Left ventricle myocardium inferior (tissue), 1 donor: ENCODE data around the gene CDK14. TPM values are rescaled to one million over a fixed set of nuclear protein-coding genes. Genes with fewer than 3 reads are reported as not detected.
A peak's percentile ranks its signal among the peaks of the same experiment; 100 is the strongest.

Source experiments
- DNase-seq: peaks from one replicate; pipeline ENCODE4 v3.0.0-alpha.2; 2020
- H3K27ac ChIP-seq: fragments of 200-600 bp; replicated peaks from 2 replicates; pipeline ENCODE4 v1.8.0; 2021
- H3K27me3 ChIP-seq: fragments of 200-600 bp; 2 replicates; pipeline ENCODE4 v1.8.0; 2021; ENCODE audit warnings: low read depth
- H3K36me3 ChIP-seq: fragments of 200-600 bp; 2 replicates; pipeline ENCODE4 v1.8.0; 2021
- H3K4me1 ChIP-seq: fragments of 200-600 bp; 2 replicates; pipeline ENCODE4 v1.8.0; 2021
- H3K4me3 ChIP-seq: fragments of 200-600 bp; 2 replicates; pipeline ENCODE4 v1.8.0; 2021; ENCODE audit warnings: mild to moderate bottlenecking, moderate library complexity
- H3K9me3 ChIP-seq: fragments of 200-600 bp; replicated peaks from 2 replicates; pipeline ENCODE4 v1.8.0; 2021
- CTCF ChIP-seq: fragments of 200-600 bp; IDR thresholded peaks from 2 replicates; pipeline ENCODE4 v1.8.0; 2021; ENCODE audit warnings: antibody characterized with exemption, mild to moderate bottlenecking, borderline replicate concordance
- intact Hi-C: fragments of 100-400 bp; cut with micrococcal nuclease; formaldehyde crosslinking; loops from one replicate; pipeline ENCODE4 v1.11.0; 2022
- total RNA-seq: library from RNA; stranded (reverse); fragmentation: NEBNext Ultra II Directional; extraction: Animal tissue kit (Norgen Biotek cat#: 25700); gene quantifications from one replicate; pipeline ENCODE4 v1.2.1, GENCODE V29; 2021
- donor health status: DM: no; HTN: yes; CAD: no; lungs with severe emphysema.

CDK14 gene
- total RNA-seq, 1 donor from 2014 or later, result 18.7 TPM

- TF ChIP-seq CTCF, result no peak
- no peaks in the 10 kb centered on the region for H3K27me3 ChIP-seq
- no peaks in the 10 kb centered on the region for H3K36me3 ChIP-seq
- H3K27ac ChIP-seq, result no peak overlapping the region
- H3K4me3 ChIP-seq, result no peak overlapping the region
- H3K9me3 ChIP-seq, result no peaks in the 10 kb centered on the region
- H3K4me1 ChIP-seq, result peaks cover 47% of the 10 kb centered on the region
- intact Hi-C loops, result no loop called here
- no peak for DNase-seq
Observed at GRCh38 chr7:90706072-90706716, 110.1 kb downstream of the CDK14 start.

- TF ChIP-seq CTCF, result peak; percentile 47
- DNase-seq, result no peak
- no peaks in the 10 kb centered on the region for H3K9me3 ChIP-seq
- H3K4me1 ChIP-seq, result peaks cover 41% of the 10 kb centered on the region
- no peak overlapping the region for H3K4me3 ChIP-seq
- no peak overlapping the region for H3K27ac ChIP-seq
- no peaks in the 10 kb centered on the region for H3K27me3 ChIP-seq
- H3K36me3 ChIP-seq, result no peaks in the 10 kb centered on the region
- intact Hi-C loops, result no loop called here
Observed at GRCh38 chr7:90708841-90709317, 112.8 kb downstream of the CDK14 start.

- intact Hi-C loops, result no loop called here
- Histone ChIP-seq H3K36me3 (no peaks in the 10 kb centered on the region), H3K9me3 (no peaks in the 10 kb centered on the region), H3K27ac (peak overlapping the region; percentile 31), H3K4me1 (peaks cover 49% of the 10 kb centered on the region), H3K27me3 (no peaks in the 10 kb centered on the region), H3K4me3 (peak overlapping the region; percentile 43)
- no peak for TF ChIP-seq CTCF
- DNase-seq, result no peak
Observed at GRCh38 chr7:90709501-90710465, 113.7 kb downstream of the CDK14 start.

GRCh38 chr7:90710466-90710850 is 114.3 kb downstream of the CDK14 start:
- no peak for TF ChIP-seq CTCF
- Histone ChIP-seq H3K4me1 (peaks cover 52% of the 10 kb centered on the region), H3K36me3 (no peaks in the 10 kb centered on the region), H3K27ac (no peak overlapping the region), H3K4me3 (peak overlapping the region; percentile 43), H3K9me3 (no peaks in the 10 kb centered on the region), H3K27me3 (no peaks in the 10 kb centered on the region)
- DNase-seq, result no peak
- intact Hi-C loops, result no loop called here

GRCh38 chr7:90713628-90714027 is 117.5 kb downstream of the CDK14 start:
- intact Hi-C loops, result no loop called here
- Histone ChIP-seq H3K4me3 (no peak overlapping the region), H3K4me1 (peaks cover 61% of the 10 kb centered on the region), H3K36me3 (no peaks in the 10 kb centered on the region), H3K9me3 (no peaks in the 10 kb centered on the region), H3K27ac (no peak overlapping the region), H3K27me3 (no peaks in the 10 kb centered on the region)
- DNase-seq, result no peak
- TF ChIP-seq CTCF, result no peak
